HG03039 (cell line): ENCODE results near the gene ASMTL.
"Not testable (repeated sequence)": the region's sequence is repeated elsewhere in the genome, so short reads cannot be mapped to it uniquely, and the experiment has no call there.

Experiments
- ATAC-seq: cut with Tn5 transposase; IDR thresholded peaks from one replicate; pipeline ENCODE4 v1.9.1; 2021; ENCODE audit warnings: mild to moderate bottlenecking, moderate library complexity; ENCODE audit not compliant: unreplicated experiment

ASMTL gene

GRCh38 chrX:1411326-1411725, 41.4 kb downstream of the ASMTL start:
- no peak for ATAC-seq

GRCh38 chrX:1407035-1407434, 45.7 kb downstream of the ASMTL start:
- no peak for ATAC-seq

GRCh38 chrX:1405769-1406168, 46.9 kb downstream of the ASMTL start:
- not testable (repeated sequence) for ATAC-seq

- ATAC-seq = not testable (repeated sequence)
Observed at GRCh38 chrX:1403867-1404266, 48.8 kb downstream of the ASMTL start.

- ATAC-seq = no peak
Observed at GRCh38 chrX:1403228-1403627, 49.5 kb downstream of the ASMTL start.

- ATAC-seq = no peak
Observed at GRCh38 chrX:1401611-1402430, 50.9 kb downstream of the ASMTL start.

GRCh38 chrX:1400742-1401471, 51.8 kb downstream of the ASMTL start:
- ATAC-seq = no peak

GRCh38 chrX:1400049-1400448, 52.7 kb downstream of the ASMTL start:
- ATAC-seq = no peak

- ATAC-seq = no peak
Observed at GRCh38 chrX:1398431-1399340, 54.0 kb downstream of the ASMTL start.

- no peak for ATAC-seq
Observed at GRCh38 chrX:1397441-1398270, 55.1 kb downstream of the ASMTL start.

- no peak for ATAC-seq
Observed at GRCh38 chrX:1397001-1397400, 55.7 kb downstream of the ASMTL start.

GRCh38 chrX:1395646-1396216, 57.0 kb downstream of the ASMTL start:
- no peak for ATAC-seq

GRCh38 chrX:1394731-1395501, 57.8 kb downstream of the ASMTL start:
- no peak for ATAC-seq

- ATAC-seq = no peak
Observed at GRCh38 chrX:1393871-1394615, 58.7 kb downstream of the ASMTL start.

GRCh38 chrX:1392376-1393068, 60.2 kb downstream of the ASMTL start:
- ATAC-seq = peak; percentile 9

- peak; percentile 89 for ATAC-seq
Observed at GRCh38 chrX:1391707-1392375, 60.9 kb downstream of the ASMTL start, which contains the start of gene SLC25A6. TSS of gene SLC25A6 (minus strand) at chrX:1392113. CDS start at chrX:1392009, 104 bp downstream.

GRCh38 chrX:1391370-1391706, 61.4 kb downstream of the ASMTL start:
- no peak for ATAC-seq
